SU-DHL-6 (cell line): ENCODE results near the gene GJA3.

Source experiments
- EZH2phosphoT487 ChIP-seq: fragments of 200-600 bp; sonication (generic), shearing (Covaris generic); conservative IDR thresholded peaks from 2 replicates; pipeline ENCODE4 v1.6.1; 2018; ENCODE audit warnings: mild to moderate bottlenecking, antibody characterized with exemption, low read length, moderate library complexity, mixed read lengths
- TF ChIP-seq, protein P1 (sequence below): fragments of 200-600 bp; sonication (generic); IDR thresholded peaks from one replicate; pipeline ENCODE4 v1.5.1; 2017; ENCODE audit warnings: antibody characterized with exemption, mild to moderate bottlenecking, low read length, moderate library complexity; ENCODE audit not compliant: insufficient read depth, poor library complexity, severe bottlenecking

DNA sequence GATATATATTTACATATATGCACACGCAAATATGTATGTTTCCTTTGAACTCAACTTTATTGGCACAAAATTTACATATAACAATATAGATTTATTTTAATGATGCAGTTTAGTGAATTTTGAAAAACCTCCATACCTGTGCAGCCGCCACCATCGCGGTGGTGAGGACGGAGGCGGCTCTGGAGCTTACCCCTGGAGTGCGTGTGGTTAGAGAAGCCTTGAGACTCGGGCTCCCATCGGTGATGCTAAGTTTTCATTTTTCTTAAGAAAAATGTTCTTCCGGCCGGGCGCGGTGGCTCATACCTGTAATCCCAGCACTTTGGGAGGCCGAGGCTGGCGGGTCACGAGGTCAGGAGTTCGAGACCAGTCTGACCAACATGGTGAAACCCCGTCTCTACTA is 31.8 kb downstream of the GJA3 start:
- TF ChIP-seq, protein P1, sequence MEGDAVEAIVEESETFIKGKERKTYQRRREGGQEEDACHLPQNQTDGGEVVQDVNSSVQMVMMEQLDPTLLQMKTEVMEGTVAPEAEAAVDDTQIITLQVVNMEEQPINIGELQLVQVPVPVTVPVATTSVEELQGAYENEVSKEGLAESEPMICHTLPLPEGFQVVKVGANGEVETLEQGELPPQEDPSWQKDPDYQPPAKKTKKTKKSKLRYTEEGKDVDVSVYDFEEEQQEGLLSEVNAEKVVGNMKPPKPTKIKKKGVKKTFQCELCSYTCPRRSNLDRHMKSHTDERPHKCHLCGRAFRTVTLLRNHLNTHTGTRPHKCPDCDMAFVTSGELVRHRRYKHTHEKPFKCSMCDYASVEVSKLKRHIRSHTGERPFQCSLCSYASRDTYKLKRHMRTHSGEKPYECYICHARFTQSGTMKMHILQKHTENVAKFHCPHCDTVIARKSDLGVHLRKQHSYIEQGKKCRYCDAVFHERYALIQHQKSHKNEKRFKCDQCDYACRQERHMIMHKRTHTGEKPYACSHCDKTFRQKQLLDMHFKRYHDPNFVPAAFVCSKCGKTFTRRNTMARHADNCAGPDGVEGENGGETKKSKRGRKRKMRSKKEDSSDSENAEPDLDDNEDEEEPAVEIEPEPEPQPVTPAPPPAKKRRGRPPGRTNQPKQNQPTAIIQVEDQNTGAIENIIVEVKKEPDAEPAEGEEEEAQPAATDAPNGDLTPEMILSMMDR, result no peak
- TF ChIP-seq EZH2phosphoT487, result no peak
